ENCODE data around the gene CDCP1. TPM values are rescaled to one million over a fixed set of nuclear protein-coding genes. Genes with fewer than 3 reads are reported as not detected.

CDCP1 gene
- total and polyA plus RNA-seq, 4 donors: 1.6 to 20.7 (median 4.2) TPM

GRCh38 chr3:45043728-45044299, 102.4 kb downstream of the CDCP1 start:
- TF ChIP-seq CTCF (IDR thresholded peaks at IDR 0.05; ENCODE audit: control extremely low read depth, extremely low read depth): no peak
- ATAC-seq (ENCODE audit: insufficient read depth, low FRiP score) (peak; percentile 30), DNase-seq (no peak)
- 33 to 51% methylated on average over 2 of the region's 2 CpGs for WGBS, 2 donors
- no peaks in the 10 kb centered on the region for H3K9me3 ChIP-seq (ENCODE audit: control insufficient read depth in 4 of 4, insufficient read depth in 3 of 4, low read length in 3 of 4)
- no peaks in the 10 kb centered on the region for H3K27me3 ChIP-seq (ENCODE audit: control insufficient read depth in 3 of 3, insufficient read depth in 3 of 3, low read length in 2 of 3)
- H3K4me1 ChIP-seq (ENCODE audit: control insufficient read depth in 5 of 5, insufficient read depth in 5 of 5, low read length in 5 of 5): no peaks in the 10 kb centered on the region
- H3K36me3 ChIP-seq (ENCODE audit: control insufficient read depth in 4 of 4, insufficient read depth in 4 of 4, low read length in 4 of 4): no peaks in the 10 kb centered on the region
- H3K9ac ChIP-seq (ENCODE audit: insufficient read depth in 1 of 2, low read length in 2 of 2): no peak overlapping the region
- H3K4me3 ChIP-seq: no peak overlapping the region
- H3K27ac ChIP-seq (ENCODE audit: low read depth in 1 of 2, low read length in 1 of 2): no peak overlapping the region

- H3K4me1 ChIP-seq (ENCODE audit: control insufficient read depth in 5 of 5, insufficient read depth in 5 of 5, low read length in 5 of 5): peaks cover 0 to 6% (median 0%) of the 10 kb centered on the region in 5 donors
- 90 to 93% methylated on average over 3 of the region's 3 CpGs for WGBS, 2 donors
These were observed 104.0 kb downstream of the CDCP1 start for GRCh38 chr3:45042162-45042561.

GRCh38 chr3:45041666-45042065, 104.5 kb downstream of the CDCP1 start:
- ATAC-seq (ENCODE audit: insufficient read depth, low FRiP score): no peak
- Histone ChIP-seq H3K9me3 (ENCODE audit: control insufficient read depth in 4 of 4, insufficient read depth in 3 of 4, low read length in 3 of 4) (no peaks in the 10 kb centered on the region), H3K36me3 (ENCODE audit: control insufficient read depth in 4 of 4, insufficient read depth in 4 of 4, low read length in 4 of 4) (no peaks in the 10 kb centered on the region), H3K4me3 (no peak overlapping the region), H3K27ac (ENCODE audit: low read depth in 1 of 2, low read length in 1 of 2) (peak overlapping the region in 1 of 2 donors; percentile 48), H3K4me1 (ENCODE audit: control insufficient read depth in 5 of 5, insufficient read depth in 5 of 5, low read length in 5 of 5) (peaks cover 0 to 11% (median 0%) of the 10 kb centered on the region in 5 donors), H3K27me3 (ENCODE audit: control insufficient read depth in 3 of 3, insufficient read depth in 3 of 3, low read length in 2 of 3) (no peaks in the 10 kb centered on the region), H3K9ac (ENCODE audit: insufficient read depth in 1 of 2, low read length in 2 of 2) (no peak overlapping the region)
- 92 to 95% methylated on average over 2 of the region's 2 CpGs for WGBS, 2 donors
- no peak for DNase-seq
- no peak for TF ChIP-seq CTCF (IDR thresholded peaks at IDR 0.05; ENCODE audit: control extremely low read depth, extremely low read depth)

More at GRCh38 chr3:45042162-45042561, 104.0 kb downstream of the CDCP1 start:
- ATAC-seq (ENCODE audit: insufficient read depth, low FRiP score) (no peak), DNase-seq (no peak)
- no peak for TF ChIP-seq CTCF (IDR thresholded peaks at IDR 0.05; ENCODE audit: control extremely low read depth, extremely low read depth)
- Histone ChIP-seq H3K36me3 (ENCODE audit: control insufficient read depth in 4 of 4, insufficient read depth in 4 of 4, low read length in 4 of 4) (no peaks in the 10 kb centered on the region), H3K4me3 (no peak overlapping the region), H3K9ac (ENCODE audit: insufficient read depth in 1 of 2, low read length in 2 of 2) (no peak overlapping the region), H3K9me3 (ENCODE audit: control insufficient read depth in 4 of 4, insufficient read depth in 3 of 4, low read length in 3 of 4) (no peaks in the 10 kb centered on the region), H3K27ac (ENCODE audit: low read depth in 1 of 2, low read length in 1 of 2) (peak overlapping the region in 1 of 2 donors; percentile 48), H3K27me3 (ENCODE audit: control insufficient read depth in 3 of 3, insufficient read depth in 3 of 3, low read length in 2 of 3) (no peaks in the 10 kb centered on the region)

Measured in lung (tissue), 12 donors.